PC-9 (cell line): ENCODE measurements around the gene AKNAD1. TPM values are rescaled to one million over a fixed set of nuclear protein-coding genes. Genes with fewer than 3 reads are reported as not detected.

Source experiments
- BruUV-seq: library from RNA; stranded (reverse); fragments of 400-500 nt; replicated peaks from 2 replicates; lab custom pipeline; 2021; lab: Mats Ljungman, UMichigan
- CTCF ChIA-PET: fragments of 300-600 bp; sonication (Branson Sonifier 250); formaldehyde crosslinking; loops from one replicate; lab custom pipeline; 2022; ENCODE audit warnings: antibody characterized with exemption; lab: Charles Lee
- POLR2A ChIA-PET: fragments of 300-600 bp; sonication (Branson Sonifier 250); formaldehyde crosslinking; loops from one replicate; lab custom pipeline; 2022; ENCODE audit warnings: antibody characterized with exemption; ENCODE audit not compliant: unreplicated experiment; lab: Charles Lee
- DNase-seq, 2 experiments: peaks; one replicate each; pipeline versions ENCODE4 v3.0.0 to v3.0.0-alpha.2; 2015 to 2022; ENCODE audit warnings: mixed read lengths in 1 of 2
- H2AFZ ChIP-seq: fragments of 200-600 bp; sonication (generic); 2 replicates; pipeline ENCODE4 v1.8.1; 2017; ENCODE audit warnings: antibody characterized with exemption
- H3F3A ChIP-seq: fragments of 200-600 bp; sonication (generic); 2 replicates; pipeline ENCODE4 v1.8.1; 2017; ENCODE audit warnings: antibody characterized with exemption, mild to moderate bottlenecking, low read depth; ENCODE audit not compliant: insufficient read depth
- H3K27ac ChIP-seq: fragments of 200-600 bp; sonication (generic); 2 replicates; pipeline ENCODE4 v1.6.1; 2016; ENCODE audit warnings: mixed run types
- H3K27me3 ChIP-seq: fragments of 200-600 bp; sonication (generic); 2 replicates; pipeline ENCODE4 v1.6.1; 2016; ENCODE audit warnings: low read depth, mixed run types; ENCODE audit not compliant: insufficient read depth
- H3K36me3 ChIP-seq: fragments of 200-600 bp; sonication (generic); 2 replicates; pipeline ENCODE4 v1.6.1; 2016; ENCODE audit warnings: low read depth, mixed run types
- H3K4me1 ChIP-seq: fragments of 200-600 bp; sonication (generic); replicated peaks from 2 replicates; pipeline ENCODE4 v1.6.1; 2016; ENCODE audit warnings: mixed run types; ENCODE audit not compliant: insufficient read depth
- H3K4me2 ChIP-seq: fragments of 200-600 bp; sonication (generic); 2 replicates; pipeline ENCODE4 v1.6.1; 2017; ENCODE audit warnings: mixed run types
- H3K4me3 ChIP-seq: fragments of 200-600 bp; sonication (generic); 2 replicates; pipeline ENCODE4 v1.6.1; 2016; ENCODE audit warnings: mixed run types
- H3K79me2 ChIP-seq: fragments of 200-600 bp; sonication (generic); 2 replicates; pipeline ENCODE4 v1.6.1; 2017; ENCODE audit warnings: low read depth, mixed run types
- H3K9me2 ChIP-seq: fragments of 200-600 bp; sonication (generic); 2 replicates; pipeline ENCODE4 v1.8.1; 2017; ENCODE audit warnings: mild to moderate bottlenecking; ENCODE audit not compliant: insufficient read depth
- H3K9me3 ChIP-seq: fragments of 200-600 bp; sonication (generic); 2 replicates; pipeline ENCODE4 v1.8.1; 2016; ENCODE audit warnings: low read depth; ENCODE audit not compliant: insufficient read depth
- H4K20me1 ChIP-seq: fragments of 200-600 bp; sonication (generic); 2 replicates; pipeline ENCODE4 v1.8.1; 2017; ENCODE audit not compliant: insufficient read depth
- EZH2 ChIP-seq: fragments of 200-600 bp; sonication (generic); IDR thresholded peaks from 2 replicates; pipeline ENCODE4 v1.8.0; 2017; ENCODE audit warnings: antibody characterized with exemption, low read depth
- intact Hi-C: fragments of 100-400 bp; cut with micrococcal nuclease; formaldehyde crosslinking; loops from one replicate; pipeline ENCODE4 v1.10.0; 2022; ENCODE audit not compliant: unreplicated experiment
- total RNA-seq: library from RNA; stranded (reverse); gene quantifications from 2 replicates; pipeline ENCODE4 v1.2.3, GENCODE V29; 2021
- TF ChIP-seq, protein P1 (sequence below): fragments of 200-600 bp; sonication (generic); conservative IDR thresholded peaks from 2 replicates; pipeline ENCODE4 v1.6.1; 2017; ENCODE audit warnings: mixed run types, antibody characterized with exemption, mild to moderate bottlenecking, moderate library complexity

AKNAD1 gene
- total RNA-seq, 1 experiment from 2014 or later: not detected

DNA sequence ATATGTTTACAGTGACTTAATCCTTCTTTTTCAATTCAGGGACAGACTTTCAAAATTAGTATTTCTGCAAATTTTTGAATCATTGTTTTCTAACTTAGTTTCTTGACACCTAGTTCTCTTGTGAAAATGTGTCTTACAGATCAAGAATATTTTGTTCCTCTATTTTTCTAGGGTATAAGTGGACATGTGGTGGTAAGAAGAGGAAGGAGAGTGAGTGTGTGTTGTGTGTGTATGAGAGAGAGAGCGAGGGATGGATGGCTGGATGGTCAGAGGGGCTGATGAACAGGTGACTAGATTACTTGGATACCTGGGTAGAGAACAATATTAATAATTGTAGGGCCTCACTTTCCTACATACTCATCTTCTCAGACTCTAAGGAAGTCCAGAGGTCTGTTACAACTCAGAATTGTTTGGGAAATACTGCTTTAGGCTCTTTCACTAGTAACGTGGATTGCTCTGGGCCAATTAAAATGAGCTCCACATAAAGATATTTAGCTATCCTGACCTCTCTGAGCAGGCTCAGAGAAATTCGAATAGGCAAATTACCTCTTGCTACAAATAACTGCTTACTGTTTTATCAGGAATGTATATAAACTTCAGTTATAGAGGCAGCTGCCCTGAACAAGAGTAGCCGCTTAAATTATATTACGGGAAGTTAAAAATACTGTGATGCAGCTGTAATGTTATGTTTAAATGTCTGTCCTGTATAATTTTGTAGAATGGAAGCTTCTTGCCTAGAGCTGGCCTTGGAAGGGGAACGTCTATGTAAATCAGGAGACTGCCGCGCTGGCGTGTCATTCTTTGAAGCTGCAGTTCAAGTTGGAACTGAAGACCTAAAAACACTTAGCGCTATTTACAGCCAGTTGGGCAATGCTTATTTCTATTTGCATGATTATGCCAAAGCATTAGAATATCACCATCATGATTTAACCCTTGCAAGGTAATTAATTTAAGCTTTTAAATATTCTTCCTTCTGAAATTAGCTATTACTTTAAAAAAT, 39.6 kb upstream of the AKNAD1 start:
- CTCF ChIA-PET: interaction anchor here (0.6 to 2.3 kb wide), 4 partner anchors 9 to 68 kb away, joined by 3 to 8 read pairs (median 4); no protein-coding TSS in a partner anchor
- Histone ChIP-seq H3K36me3 (peaks cover 17% of the 10 kb centered on the region), H3K4me3 (no peak overlapping the region), H3F3A (peaks cover 13% of the 10 kb centered on the region; the same call in 1 of the 2 replicates), H3K4me1 (no peaks in the 10 kb centered on the region), H3K9me3 (no peaks in the 10 kb centered on the region), H2AFZ (no peak overlapping the region), H3K27ac (no peak overlapping the region), H3K4me2 (no peak overlapping the region), H4K20me1 (0 out of 2 replicates have a peak, but pooled peaks cover 3% of the 10 kb centered on the region), H3K27me3 (no peaks in the 10 kb centered on the region), H3K9me2 (no peaks in the 10 kb centered on the region), H3K79me2 (no peaks in the 10 kb centered on the region)
- intact Hi-C loops: loop anchor here (5.0 to 10.0 kb wide), 3 partner anchors 202 to 752 kb away; partner anchors contain the start of gene PRPF38B
- TF ChIP-seq, protein P1, sequence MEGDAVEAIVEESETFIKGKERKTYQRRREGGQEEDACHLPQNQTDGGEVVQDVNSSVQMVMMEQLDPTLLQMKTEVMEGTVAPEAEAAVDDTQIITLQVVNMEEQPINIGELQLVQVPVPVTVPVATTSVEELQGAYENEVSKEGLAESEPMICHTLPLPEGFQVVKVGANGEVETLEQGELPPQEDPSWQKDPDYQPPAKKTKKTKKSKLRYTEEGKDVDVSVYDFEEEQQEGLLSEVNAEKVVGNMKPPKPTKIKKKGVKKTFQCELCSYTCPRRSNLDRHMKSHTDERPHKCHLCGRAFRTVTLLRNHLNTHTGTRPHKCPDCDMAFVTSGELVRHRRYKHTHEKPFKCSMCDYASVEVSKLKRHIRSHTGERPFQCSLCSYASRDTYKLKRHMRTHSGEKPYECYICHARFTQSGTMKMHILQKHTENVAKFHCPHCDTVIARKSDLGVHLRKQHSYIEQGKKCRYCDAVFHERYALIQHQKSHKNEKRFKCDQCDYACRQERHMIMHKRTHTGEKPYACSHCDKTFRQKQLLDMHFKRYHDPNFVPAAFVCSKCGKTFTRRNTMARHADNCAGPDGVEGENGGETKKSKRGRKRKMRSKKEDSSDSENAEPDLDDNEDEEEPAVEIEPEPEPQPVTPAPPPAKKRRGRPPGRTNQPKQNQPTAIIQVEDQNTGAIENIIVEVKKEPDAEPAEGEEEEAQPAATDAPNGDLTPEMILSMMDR: no peak
- TF ChIP-seq EZH2: no peak
- POLR2A ChIA-PET: no interaction called here
- DNase-seq: no peak
- no TSS peak for BruUV-seq

DNA sequence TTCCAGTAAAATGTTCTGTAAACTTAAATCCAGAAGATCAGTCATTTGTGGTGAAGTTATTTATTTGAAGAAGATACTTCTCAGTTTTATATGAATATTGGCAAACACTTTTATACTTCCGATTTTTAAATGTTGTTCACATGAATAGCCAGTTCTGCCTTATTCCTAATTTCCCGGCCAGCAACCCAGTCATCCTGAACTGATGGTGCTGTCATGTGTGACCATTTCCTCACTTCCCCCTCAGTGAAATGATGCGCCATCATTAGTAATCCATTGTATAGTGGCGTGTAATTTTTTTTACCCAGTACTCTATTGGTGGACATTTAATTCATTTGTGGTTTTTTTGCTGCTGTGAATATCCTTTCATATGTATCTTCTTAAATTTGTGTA, 36.2 kb upstream of the AKNAD1 start:
- no peak for DNase-seq
- no peaks in the 10 kb centered on the region for H4K20me1 ChIP-seq
- no peak overlapping the region for H2AFZ ChIP-seq
- H3K4me2 ChIP-seq: no peak overlapping the region
- TF ChIP-seq EZH2: no peak
- TF ChIP-seq, protein P1: no peak
- BruUV-seq: no TSS peak
- peaks cover 13% of the 10 kb centered on the region; the same call in 1 of the 2 replicates for H3F3A ChIP-seq
- 0 out of 2 replicates have a peak, but pooled peaks cover 4% of the 10 kb centered on the region for H3K36me3 ChIP-seq
- H3K9me3 ChIP-seq: no peaks in the 10 kb centered on the region
- H3K79me2 ChIP-seq: peaks cover 9% of the 10 kb centered on the region; the same call in 1 of the 2 replicates
- intact Hi-C loops: loop anchor here (10.0 kb wide), 2 partner anchors 198 to 748 kb away; partner anchors contain the start of gene PRPF38B
- CTCF ChIA-PET: no interaction called here
- POLR2A ChIA-PET: no interaction called here
- H3K4me3 ChIP-seq: no peak overlapping the region
- no peaks in the 10 kb centered on the region for H3K27me3 ChIP-seq
- no peak overlapping the region for H3K27ac ChIP-seq
- no peaks in the 10 kb centered on the region for H3K4me1 ChIP-seq
- H3K9me2 ChIP-seq: no peaks in the 10 kb centered on the region

DNA sequence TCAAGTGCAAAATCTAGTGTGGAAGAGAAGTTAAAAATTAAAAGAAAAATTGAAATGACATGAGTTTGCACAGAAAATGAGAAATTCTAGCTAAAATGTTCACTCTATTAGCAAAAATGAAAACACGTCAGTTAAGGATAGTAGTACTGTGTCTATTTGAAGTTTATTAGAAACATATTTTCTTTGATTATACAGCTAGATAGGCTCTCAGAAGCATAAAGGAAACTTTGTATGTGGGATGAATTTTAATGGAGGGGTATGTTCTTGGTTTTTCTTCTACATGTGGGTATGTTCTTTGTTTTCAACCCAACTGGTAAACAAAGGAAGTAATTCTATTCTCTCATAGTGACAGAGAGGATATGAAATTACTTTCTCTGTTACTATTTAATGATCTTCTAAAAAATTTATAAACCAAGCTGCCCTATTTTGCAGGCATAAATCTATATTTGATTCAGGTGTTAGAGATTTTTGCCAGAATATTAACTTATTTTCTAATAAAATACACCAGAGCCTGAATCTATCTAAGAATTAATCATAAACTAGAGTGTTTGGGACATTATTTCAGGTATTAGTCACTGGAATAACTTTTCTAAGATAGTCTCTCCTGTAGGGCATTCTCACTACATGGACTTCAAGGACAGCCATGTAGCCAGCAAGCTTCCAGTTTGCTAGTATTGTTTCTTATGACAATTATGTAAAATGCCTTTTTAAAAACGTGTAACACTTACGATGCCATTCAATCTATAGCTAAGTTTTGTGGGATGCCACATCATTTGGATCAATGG, 35.7 kb upstream of the AKNAD1 start:
- CTCF ChIA-PET: interaction anchor here (0.6 kb wide), 1 partner anchor 182 kb away, joined by 4 read pairs; no protein-coding TSS in a partner anchor
- H3K27ac ChIP-seq: no peak overlapping the region
- intact Hi-C loops: loop anchor here (10.0 kb wide), 2 partner anchors 198 to 748 kb away; partner anchors contain the start of gene PRPF38B

More for the DNA sequence above, 35.7 kb upstream of the AKNAD1 start:
- no peaks in the 10 kb centered on the region for H4K20me1 ChIP-seq
- no peaks in the 10 kb centered on the region for H3K9me3 ChIP-seq
- H3K9me2 ChIP-seq: no peaks in the 10 kb centered on the region
- H3K79me2 ChIP-seq: peaks cover 9% of the 10 kb centered on the region; the same call in 1 of the 2 replicates
- 0 out of 2 replicates have a peak, but pooled peaks cover 10% of the 10 kb centered on the region for H3F3A ChIP-seq
- H3K36me3 ChIP-seq: 0 out of 2 replicates have a peak, but pooled peaks cover 4% of the 10 kb centered on the region
- no peak overlapping the region for H2AFZ ChIP-seq
- no peaks in the 10 kb centered on the region for H3K27me3 ChIP-seq
- H3K4me1 ChIP-seq: no peaks in the 10 kb centered on the region
- H3K4me2 ChIP-seq: no peak overlapping the region
- BruUV-seq: no TSS peak
- no peak for DNase-seq
- H3K4me3 ChIP-seq: no peak overlapping the region
- POLR2A ChIA-PET: no interaction called here
- no peak for TF ChIP-seq EZH2
- TF ChIP-seq, protein P1: no peak
